HG03196 (cell line): ENCODE data around the gene GAS7.

Source experiments
- ATAC-seq: cut with Tn5 transposase; IDR thresholded peaks from one replicate; pipeline ENCODE4 v1.9.1; 2021; ENCODE audit not compliant: unreplicated experiment

The GAS7 gene

GRCh38 chr17:9987779-9988585 lies 210.4 kb downstream of the GAS7 start:
- ATAC-seq, result no peak

GRCh38 chr17:9986754-9987382 lies 211.5 kb downstream of the GAS7 start:
- ATAC-seq, result no peak

DNA sequence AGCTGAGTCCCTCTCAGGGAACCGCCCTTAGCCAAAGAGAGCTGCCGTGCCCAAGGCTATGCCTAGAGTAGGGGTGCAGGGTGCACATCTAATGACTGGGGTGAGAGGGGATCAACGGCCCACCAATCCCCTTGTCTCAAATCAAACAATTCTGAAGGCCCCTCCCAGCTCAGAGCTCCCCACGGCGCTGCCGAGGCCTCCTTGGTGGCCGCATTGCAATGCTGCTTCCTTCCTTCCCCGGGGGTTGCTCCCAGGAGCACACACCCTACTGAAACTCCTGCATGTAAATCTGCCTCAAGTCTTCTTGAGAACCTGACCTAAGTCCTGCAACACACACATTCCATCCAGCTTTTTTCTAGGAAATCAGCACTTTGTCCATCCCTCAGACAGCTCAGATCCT lies 212.8 kb downstream of the GAS7 start:
- ATAC-seq, result no peak

- ATAC-seq, result no peak
Measured at GRCh38 chr17:9984768-9985167, 213.6 kb downstream of the GAS7 start.

- ATAC-seq, result no peak
Measured at GRCh38 chr17:9982159-9982558, 216.2 kb downstream of the GAS7 start.

- no peak for ATAC-seq
Measured at GRCh38 chr17:9981344-9981915, 217.0 kb downstream of the GAS7 start.

DNA sequence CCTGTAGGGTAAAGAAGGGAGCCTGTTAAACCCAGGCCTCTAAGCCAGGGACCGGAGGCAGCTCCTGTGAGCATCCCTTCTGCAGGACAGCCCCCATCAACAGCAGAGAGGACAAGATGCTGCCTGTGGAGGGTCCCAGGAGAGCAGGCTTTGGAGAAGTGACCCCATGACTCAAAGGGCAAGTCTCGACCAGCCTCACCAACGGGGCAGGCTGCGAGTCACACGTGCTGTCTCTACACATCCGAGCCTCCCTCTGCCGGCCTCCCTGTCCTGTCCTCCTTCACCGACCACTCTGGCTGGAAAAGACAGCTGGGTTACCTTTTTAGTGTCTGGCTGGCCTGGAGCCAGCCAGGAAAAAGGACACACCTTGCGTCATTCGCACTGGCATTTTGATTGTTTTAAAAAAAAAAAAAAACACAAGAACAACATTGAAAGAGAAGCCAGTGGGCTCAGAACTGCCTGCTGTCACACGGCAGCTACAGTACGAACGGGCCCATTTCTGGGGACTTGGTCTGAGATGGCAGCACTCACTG lies 218.9 kb downstream of the GAS7 start:
- no peak for ATAC-seq

DNA sequence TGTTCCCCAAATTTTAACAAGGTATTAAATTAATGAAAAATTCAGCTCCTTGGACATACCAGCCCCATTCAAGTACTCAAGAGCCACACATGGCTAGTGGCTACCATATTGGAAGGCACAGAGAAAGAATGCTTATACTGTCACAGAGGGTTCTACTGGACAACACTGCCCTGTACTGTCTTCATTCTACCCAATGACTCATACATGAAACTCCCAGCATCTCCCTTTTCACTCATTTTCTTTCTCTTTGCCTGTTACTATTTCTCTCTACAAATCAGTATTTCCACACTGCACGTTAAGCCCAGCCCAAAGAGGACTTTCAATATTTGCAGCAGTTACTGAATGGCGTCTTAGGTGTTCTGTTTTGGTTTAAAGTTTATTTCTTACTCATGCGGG lies 221.2 kb downstream of the GAS7 start:
- no peak for ATAC-seq

GRCh38 chr17:9976283-9977179 lies 221.9 kb downstream of the GAS7 start:
- ATAC-seq, result no peak

DNA sequence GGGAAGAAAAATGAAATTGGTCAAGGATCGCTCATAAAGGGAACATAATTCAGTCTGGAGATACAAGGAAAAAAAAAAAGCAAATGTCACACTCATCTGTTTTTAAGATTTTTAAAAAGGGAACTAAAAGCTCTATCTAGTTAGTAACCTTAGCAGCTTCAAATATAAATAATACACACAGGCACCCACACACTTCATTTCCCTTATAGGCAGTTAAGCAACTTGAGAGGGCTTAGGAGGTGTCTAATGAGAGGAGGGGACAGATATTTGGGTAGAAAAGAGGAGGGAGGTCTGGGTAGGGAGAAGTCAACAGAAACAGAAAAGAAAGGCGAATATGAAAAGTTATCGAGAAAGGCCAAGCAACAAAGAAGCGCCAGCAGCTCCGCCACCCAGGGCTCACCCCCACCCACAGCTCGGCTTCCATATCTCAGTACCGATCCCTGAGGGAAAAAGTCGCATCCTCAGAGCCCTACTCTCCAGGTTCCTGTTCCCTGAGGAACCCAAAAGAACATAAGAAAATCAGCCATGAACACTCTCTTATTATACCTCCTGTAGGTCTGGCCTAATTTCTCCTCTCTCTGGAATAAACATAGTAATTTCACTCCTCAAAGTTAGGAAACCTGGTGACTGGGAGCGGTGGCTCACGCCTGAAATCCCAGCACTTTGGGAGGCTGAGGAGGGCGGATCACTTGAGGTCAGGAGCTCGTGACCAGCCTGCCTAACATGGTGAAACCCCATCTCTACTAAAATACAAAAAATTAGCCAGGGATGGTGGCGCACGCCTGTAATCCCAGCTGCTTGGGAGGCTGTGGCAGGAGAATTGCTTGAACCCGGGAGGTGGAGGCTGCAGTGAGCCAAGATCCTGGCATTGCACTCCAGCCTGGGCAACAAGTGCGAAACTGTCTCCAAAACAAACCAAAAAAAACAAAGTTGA lies 223.7 kb downstream of the GAS7 start:
- ATAC-seq, result no peak

DNA sequence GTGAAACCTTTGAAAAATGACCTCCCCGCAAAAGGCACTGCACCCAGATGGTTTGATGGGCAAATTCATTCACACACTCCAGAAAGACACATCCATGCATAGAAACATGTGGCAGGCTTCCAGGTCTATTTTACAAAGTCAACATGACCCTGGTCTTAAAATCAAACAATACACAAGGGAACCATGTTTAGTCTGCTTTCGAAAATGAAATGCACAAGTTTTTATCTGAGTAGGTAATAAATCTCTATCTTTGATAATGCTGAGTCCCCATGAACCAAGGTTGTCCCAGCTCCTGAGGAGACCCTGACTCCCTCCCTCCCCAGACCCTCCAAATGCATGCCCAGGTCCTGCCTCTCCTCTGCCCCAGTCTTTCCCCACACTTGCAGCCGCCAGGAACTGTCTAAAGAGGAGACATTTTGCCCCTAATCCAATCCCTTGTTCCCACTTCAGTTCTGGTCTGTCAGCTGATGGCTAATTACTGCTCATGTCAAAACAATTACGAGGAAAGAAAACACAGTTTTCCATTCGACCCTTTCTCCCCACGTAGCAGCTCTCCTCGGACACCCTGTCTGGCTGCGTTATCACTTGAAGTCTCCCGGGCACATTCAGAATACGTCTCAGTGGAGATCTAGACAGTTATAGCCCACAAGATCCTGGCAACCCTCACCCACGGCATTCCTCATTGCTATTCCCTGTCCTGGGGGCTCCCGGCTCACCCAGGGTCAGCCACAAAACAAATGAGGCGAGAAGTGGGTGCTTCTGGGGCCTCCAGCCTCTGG lies 224.5 kb downstream of the GAS7 start:
- ATAC-seq, result no peak

DNA sequence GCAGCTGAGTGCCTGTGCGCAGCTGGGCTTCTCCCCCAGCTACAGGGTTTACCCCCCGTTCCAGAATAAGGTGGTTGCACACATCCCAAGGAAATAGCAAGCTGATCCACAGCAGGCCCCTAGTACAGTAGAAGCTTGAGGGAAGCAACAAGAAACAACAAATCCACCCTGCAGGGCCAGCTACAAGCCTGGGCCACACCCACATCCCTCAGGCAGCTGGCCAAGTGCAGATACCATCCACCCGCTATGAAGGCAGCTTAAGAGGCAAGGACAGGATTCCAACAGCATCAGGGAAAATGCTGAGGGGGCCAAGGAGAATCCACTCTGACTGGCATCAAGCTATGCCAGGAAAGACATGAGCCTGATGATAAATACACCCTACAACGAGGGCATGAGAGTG lies 226.4 kb downstream of the GAS7 start:
- ATAC-seq, result no peak

GRCh38 chr17:9969301-9969935 lies 229.0 kb downstream of the GAS7 start:
- ATAC-seq, result no peak

DNA sequence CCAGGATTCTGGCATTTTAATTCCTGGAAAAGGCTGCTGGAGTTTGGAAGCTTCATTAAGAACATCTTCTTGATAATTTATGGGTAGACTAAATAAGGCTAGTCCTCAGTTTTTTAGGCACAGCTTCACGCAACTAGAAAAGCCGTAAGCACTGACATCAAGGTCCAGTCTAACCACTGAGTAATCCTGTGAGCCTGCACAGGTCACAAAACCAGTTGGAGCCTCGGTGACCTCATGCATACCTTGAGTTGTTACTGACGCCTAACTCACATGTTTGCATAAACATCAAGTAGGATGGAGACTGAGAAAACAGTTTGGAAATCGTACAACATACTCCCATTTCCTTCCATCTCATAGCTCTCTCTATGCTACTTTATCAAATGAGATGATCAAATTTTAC lies 229.5 kb downstream of the GAS7 start:
- ATAC-seq, result no peak

DNA sequence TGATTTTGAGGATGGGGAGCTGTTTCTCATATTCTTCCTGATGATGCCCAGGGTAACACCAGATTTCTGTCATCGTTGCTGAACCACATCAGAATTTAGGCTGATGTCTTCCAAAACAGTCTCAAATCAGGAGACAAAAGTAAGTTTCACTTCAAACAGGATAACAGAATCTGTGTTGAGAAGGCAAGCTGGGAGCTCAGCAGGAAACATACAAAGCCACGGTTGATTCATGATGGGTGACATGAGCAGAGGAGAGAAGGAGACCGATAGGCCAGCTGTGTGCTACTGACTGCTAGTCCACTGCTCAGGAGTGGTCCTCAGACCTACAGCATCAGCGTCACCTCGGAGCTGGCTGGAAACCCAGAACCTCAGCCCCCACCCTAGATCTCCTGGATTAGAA lies 230.4 kb downstream of the GAS7 start:
- ATAC-seq, result no peak

GRCh38 chr17:9959377-9959981 lies 238.9 kb downstream of the GAS7 start:
- no peak for ATAC-seq

DNA sequence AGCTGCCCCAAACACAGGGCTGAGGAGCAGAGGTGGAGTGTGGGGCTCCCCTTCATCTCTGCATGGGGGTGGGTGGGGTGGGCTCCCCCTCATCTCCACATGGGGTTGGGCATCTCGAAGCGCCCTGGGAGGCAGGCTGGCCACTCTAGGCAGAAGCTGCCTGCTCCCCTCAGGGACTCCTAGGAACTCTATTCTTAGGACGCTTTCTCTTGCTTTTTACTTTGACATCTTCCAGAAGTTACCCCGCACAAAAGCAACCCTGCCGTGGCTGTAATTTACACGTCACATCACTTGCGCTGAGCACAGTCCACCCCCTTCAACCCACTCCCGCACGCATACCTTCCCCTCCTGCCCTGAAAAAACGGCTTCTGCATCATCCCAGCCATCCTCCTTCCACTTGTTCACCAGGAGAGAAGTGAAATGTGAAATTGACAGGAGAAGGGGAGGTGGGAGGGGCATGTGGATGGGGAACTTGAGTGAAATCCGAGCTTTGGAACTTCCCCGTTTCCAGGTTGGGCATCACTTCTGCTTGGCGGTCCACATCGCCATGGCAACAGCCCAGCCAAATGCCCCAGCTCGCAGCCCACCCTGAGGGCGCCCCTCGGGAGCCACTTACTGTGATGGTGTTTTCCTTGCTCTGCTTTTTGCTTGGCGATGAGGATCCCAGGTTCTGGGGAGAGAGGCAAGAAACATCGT lies 239.7 kb downstream of the GAS7 start:
- ATAC-seq, result no peak

DNA sequence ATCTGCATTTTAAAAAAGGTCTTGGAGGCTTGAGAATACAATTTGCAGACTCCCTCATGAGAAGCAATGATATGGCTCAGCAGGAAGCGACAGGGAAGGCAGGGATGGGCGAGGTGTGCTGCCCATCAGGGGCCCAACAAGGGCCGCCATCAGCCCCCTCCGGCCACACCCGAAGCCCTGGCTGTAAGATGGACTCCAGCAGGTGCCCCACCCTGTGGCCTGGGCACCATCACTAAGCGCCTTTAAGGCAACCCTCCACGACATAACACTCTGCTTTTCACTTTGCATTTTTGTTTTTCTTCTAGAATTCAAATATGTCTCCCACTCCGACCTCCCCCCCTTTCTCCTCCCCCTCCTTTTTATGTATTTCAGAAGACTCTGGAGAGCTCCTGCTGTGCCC lies 241.2 kb downstream of the GAS7 start:
- ATAC-seq, result no peak
